GM19463 (cell line): ENCODE measurements around the gene LAMA3.

ENCODE experiments used
- ATAC-seq: cut with Tn5 transposase; IDR thresholded peaks from one replicate; pipeline ENCODE4 v1.9.1; 2021; ENCODE audit warnings: mild to moderate bottlenecking, moderate library complexity; ENCODE audit not compliant: unreplicated experiment

Gene LAMA3

GRCh38 chr18:23844991-23845680, 155.9 kb downstream of the LAMA3 start:
- ATAC-seq, result no peak

DNA sequence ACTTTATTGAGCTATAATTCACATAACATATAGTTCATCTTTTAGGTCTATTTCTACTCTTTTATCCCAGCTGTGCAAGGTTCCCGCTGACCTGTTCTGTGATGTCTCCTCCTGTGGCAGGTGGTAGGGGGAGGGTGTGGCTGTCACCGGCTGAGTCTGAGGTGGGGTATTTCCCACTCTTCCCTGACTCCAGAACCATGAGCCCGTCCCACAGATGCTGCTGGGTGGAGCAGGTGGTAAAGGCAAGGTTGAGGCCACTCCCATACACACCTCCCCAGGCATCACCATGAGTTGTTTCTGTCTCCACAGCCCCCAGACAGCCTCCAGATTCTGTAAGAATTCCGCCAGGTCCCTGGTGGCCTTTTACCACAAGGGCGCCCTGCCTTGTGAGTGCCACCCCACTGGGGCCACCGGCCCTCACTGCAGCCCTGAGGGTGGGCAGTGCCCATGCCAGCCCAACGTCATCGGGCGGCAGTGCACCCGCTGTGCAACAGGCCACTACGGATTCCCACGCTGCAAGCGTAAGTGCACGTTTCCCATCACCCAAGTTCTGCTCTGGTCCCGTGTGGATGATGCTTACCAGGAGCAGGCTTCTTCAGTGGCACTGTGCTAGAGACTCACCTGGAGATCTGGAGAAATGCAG, 156.9 kb downstream of the LAMA3 start:
- ATAC-seq, result no peak

GRCh38 chr18:23847321-23847986, 158.2 kb downstream of the LAMA3 start:
- ATAC-seq, result no peak

DNA sequence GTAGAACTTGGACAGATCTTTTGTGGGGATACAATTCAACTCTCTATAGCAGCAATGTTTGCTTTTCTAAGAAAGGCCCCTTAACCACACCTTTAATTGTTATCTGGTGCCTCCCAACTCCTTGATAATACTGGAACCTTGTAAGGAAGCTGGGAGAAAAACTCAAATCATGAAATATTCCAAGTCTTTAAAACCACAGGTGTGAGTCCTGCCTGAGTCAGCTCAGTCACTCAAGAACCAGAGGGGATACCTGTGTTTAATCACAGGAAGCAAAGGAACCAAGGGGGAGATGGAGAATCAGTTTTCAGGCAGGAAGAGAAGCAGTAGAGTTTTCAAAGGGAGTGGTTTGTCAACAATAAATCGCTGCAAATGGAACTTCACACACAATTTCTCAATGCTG, 159.9 kb downstream of the LAMA3 start:
- no peak for ATAC-seq

DNA sequence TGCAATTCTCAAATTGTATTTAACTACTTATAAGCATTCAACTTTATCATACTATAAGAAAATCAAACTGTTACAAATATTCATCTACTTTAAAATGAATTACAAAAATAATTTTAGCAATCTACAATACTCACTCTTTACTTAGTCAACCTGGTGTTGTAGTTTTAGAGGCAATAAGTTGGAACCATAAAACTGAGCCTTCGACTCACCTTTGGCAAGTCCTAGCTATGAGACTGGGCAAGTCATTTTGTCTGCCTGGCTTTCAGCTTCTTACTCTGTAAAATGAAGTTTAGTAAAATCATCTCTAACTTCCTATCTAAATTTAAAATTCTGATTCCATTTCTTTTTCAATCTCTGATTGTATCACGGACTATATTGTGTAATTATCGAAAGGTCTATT, 161.0 kb downstream of the LAMA3 start:
- no peak for ATAC-seq

- ATAC-seq, result no peak
These were observed 162.3 kb downstream of the LAMA3 start for GRCh38 chr18:23851470-23852002.

GRCh38 chr18:23852236-23853045, 163.2 kb downstream of the LAMA3 start:
- ATAC-seq, result no peak

DNA sequence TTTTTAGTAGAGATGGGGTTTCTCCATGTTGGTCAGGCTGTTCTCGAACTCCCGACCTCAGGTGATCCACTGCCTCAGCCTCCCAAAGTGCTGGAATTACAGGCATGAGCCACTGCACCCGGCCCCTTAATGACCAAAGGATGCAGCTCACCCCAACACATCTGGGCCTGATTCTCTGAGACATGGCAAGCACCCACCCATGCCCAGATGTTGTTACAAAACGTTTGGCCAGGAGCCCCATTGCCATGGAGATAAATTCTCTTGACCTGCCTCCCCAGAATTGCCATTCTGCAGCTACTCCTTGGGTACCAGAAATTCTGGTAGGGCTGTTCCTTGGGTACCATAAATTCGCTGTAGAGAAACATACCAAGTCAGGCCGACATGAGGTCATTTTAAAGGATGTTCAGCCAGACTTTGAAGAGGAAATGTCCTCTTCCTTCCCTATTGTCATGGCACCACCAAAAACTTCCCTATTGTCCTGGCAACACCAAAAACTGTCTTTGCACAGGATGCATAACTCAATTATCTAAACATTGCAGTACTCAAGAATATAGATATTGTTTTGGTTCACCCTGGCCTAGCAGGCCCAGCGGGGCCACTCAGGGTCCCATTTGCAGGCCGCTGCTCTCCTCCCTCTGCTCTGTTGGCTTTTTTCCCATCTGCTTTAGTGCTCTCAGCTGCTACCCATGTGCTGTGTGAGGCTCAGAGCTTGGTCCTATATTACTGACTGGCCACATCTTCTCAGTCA, 164.4 kb downstream of the LAMA3 start:
- no peak for ATAC-seq

DNA sequence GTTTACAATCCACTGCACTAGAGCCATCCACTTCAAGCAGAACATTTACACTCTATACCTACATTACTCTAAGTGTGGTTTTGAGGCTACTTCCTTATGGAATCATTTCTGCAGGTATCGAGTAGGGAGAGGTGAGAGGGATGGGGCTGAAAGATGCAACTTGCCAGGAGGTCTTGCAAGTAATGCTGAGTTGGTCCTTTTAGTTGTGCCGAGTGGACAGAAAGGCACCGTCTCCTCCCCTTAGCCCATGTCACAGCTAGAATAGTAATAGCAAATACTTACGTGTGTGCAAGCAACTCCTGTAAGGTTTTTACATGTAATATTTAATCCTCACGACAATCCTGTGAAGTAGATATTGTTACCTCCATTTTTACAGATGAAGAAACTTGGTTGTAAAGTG, 166.5 kb downstream of the LAMA3 start:
- no peak for ATAC-seq

- no peak for ATAC-seq
These were observed 167.4 kb downstream of the LAMA3 start for GRCh38 chr18:23856466-23857163.

DNA sequence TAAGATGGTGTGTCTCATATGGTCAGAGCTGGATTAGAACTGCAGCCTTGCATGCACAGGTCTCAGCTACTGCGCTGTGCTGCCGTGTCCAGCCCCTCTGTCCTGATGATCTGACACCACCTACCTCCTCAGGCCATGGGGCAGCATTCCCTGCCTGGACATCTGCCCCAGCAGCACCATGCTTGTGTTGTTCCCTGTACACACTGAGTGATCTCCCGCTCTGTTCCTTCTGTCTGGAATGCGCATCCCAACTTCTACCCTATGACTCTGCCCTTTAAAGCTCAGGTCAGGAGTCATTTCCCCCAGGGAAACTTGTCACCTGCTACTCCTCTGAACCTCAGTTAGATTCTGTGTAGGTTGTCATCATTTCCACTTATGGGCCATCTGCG, 167.9 kb downstream of the LAMA3 start:
- no peak for ATAC-seq

DNA sequence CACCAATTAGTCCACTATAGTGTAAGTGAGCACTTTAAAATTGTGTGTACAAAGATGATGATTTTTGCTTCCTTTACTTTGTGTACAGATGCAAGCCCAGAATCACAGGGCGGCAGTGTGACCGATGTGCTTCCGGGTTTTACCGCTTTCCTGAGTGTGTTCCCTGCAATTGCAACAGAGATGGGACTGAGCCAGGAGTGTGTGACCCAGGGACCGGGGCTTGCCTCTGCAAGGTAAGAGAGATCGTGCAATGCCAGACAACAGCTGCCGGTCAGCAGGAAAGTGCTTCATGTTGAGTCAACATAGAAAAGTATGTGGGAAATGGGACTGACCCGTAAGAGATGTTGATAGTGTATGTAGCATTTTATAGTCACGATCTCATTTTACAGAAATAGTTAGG, 168.5 kb downstream of the LAMA3 start:
- ATAC-seq, result no peak

DNA sequence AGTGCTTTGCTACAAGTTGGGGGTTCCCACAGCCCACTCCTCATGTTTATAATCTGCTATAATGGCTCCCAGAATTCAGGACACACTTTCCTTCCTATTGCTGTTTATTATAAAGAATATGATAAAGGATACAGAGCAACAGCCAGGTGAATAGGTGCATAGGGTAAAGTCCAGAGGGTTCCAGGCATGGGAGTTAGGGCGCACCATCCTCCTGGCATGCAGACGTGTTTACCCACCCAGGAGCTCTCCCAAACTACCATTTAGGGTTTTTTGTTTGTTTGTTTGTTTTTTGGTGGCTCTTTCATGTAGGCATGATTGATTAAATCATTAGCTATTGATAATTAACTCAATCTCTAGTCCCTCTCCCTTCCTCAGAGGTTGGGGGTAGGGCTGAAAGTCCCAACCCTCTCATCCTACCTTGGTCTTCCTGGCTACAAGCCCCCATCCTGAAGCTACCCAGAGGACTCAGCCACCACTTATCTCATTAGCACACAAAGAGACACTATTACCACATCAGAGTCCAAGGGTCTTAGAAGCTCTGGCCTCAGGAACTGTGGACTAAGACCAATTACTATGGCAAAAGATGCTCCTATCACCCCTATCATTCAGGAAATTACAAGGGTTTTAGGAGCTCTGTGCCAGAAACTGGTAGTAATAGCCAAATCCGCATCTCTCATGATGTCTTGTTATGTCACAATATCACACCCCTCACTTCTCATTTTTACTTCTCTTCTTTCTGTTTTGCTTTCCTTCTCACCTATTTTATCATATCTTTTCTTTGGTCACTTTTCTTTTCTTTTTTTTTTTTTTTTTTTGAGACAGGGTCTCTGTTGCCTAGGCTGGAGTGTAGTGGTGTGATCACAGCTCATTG, 170.4 kb downstream of the LAMA3 start:
- no peak for ATAC-seq

- ATAC-seq, result no peak
These were observed 172.1 kb downstream of the LAMA3 start for GRCh38 chr18:23861326-23861725.

DNA sequence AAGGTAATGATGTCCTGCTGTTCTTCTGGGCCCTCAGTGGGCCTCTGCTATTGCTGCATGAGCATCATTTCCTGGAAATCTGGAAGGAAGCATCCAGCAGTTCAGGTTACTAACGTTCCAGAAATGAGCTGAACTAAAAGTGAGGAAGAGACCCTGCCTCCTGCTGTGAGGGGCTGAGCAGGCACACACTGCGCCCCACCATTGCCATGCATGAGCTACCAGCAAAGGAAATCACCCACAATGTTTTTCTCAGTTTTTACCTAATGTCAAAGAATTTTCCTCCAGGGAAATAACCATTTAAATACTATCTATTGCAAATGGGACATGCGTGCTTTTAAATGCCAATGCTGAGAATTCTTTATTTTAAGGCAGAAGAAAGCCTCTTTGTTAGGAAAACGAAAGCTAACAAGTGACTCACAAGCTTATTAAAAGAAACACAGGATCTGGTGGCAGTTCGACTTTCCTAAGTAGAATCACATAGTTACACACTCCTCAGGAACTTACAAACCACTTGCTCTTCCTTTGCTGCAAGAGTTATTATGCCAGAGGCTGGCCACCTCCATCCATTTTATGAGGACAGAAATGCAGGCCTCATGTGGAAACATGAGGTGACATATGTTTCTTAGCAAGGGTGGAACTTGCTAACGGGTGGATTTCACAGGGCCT, 172.7 kb downstream of the LAMA3 start:
- ATAC-seq, result no peak

GRCh38 chr18:23864624-23865023, 175.4 kb downstream of the LAMA3 start:
- no peak for ATAC-seq

- ATAC-seq, result no peak
These were observed 177.8 kb downstream of the LAMA3 start for GRCh38 chr18:23867006-23867405.

DNA sequence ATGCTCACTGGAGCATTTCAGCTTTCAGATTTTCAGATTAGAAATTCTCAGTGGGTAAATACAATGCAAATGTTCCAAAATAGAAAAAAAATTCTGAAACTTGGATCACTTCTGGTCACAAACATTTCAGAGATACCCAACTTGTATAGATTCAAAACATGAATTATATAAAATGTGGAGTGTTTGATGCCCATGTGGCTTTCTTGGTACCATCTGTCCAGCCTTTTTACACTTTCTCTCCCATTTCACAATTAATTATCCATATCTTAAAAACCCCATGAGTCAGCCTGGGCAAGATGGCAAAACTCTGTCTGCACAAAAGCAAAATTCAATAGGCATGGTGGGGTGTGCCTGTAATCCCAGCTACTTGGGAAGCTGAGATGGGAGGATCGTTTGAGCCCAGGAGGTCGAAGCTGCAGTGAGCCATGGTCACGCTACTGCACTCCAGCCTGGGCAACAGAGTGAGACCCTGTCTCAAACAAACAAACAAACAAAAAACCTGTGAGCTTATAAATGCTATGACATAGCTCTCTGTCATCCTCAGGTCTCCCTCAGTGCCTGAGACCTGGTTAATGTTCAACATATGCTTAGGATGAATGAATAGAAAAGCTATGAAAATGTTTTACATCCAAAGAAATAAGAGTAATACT, 179.0 kb downstream of the LAMA3 start:
- no peak for ATAC-seq
